Caki2 (cell line): ENCODE results near the gene MED16. TPM values are rescaled to one million over a fixed set of nuclear protein-coding genes. Genes with fewer than 3 reads are reported as not detected.
"Not testable (repeated sequence)": the region's sequence is repeated elsewhere in the genome, so short reads cannot be mapped to it uniquely, and the experiment has no call there.

Experiments
- DNase-seq: peaks from one replicate; pipeline ENCODE4 v3.0.0-alpha.2; 2015; ENCODE audit warnings: low read depth
- in situ Hi-C: cut with HindIII; loops from 2 replicates; pipeline ENCODE4 v1.10.0; 2016; ENCODE audit warnings: low sequenced_read_pairs, low pct_unique_long_range_greater_than_20kb, mixed read lengths
- total RNA-seq: library from RNA; depleted of rRNA; stranded (reverse); fragments of >200 nt; shearing (Covaris generic); gene quantifications from 2 replicates; pipeline ENCODE4 v1.2.3, GENCODE V29; 2014; ENCODE audit warnings: low replicate concordance

The MED16 gene
- total RNA-seq, 1 experiment from 2014 or later = 17.3 TPM

GRCh38 chr19:850221-850978, 42.6 kb downstream of the MED16 start:
- in situ Hi-C loops = no loop called here
- no peak for DNase-seq

- DNase-seq, in situ Hi-C loops: not testable (repeated sequence)
Measured at GRCh38 chr19:849195-849594, 43.8 kb downstream of the MED16 start.

GRCh38 chr19:848386-848921, 44.5 kb downstream of the MED16 start:
- DNase-seq = no peak
- in situ Hi-C loops = no loop called here

DNA sequence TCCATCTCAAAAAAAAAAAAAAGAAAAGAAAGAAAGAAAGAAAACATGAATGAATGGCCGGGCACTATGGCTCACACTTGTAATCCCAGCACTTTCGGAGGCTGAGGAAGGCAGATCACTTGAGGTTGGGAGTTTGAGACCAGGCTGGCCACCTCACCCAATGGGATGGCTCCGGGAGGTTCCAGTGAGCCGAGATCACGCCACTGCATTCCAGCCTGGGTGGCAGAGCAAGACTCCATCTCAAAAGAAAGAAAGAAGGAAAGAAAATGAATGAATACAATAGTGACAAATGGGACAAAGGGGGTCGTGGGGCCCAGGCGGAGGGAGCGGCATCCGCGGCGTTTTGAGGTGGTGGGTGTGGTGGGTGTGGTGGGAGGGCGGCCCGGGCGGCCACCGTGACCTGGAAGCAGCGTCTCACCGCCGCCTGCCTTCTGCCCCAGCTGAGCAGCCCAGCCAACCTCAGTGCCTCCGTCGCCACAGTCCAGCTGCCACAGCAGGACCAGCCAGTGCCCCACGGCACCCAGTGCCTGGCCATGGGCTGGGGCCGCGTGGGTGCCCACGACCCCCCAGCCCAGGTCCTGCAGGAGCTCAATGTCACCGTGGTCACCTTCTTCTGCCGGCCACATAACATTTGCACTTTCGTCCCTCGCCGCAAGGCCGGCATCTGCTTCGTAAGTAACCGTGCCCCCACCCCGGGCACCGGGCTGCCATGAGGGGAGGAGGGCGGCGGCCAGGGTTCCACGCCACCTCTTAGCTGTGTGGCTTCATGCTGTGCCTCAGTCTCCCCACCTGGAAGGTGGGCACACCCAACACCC, 47.1 kb downstream of the MED16 start:
- no peak for DNase-seq
- in situ Hi-C loops = no loop called here

GRCh38 chr19:844546-844971, 48.4 kb downstream of the MED16 start:
- in situ Hi-C loops = no loop called here

DNA sequence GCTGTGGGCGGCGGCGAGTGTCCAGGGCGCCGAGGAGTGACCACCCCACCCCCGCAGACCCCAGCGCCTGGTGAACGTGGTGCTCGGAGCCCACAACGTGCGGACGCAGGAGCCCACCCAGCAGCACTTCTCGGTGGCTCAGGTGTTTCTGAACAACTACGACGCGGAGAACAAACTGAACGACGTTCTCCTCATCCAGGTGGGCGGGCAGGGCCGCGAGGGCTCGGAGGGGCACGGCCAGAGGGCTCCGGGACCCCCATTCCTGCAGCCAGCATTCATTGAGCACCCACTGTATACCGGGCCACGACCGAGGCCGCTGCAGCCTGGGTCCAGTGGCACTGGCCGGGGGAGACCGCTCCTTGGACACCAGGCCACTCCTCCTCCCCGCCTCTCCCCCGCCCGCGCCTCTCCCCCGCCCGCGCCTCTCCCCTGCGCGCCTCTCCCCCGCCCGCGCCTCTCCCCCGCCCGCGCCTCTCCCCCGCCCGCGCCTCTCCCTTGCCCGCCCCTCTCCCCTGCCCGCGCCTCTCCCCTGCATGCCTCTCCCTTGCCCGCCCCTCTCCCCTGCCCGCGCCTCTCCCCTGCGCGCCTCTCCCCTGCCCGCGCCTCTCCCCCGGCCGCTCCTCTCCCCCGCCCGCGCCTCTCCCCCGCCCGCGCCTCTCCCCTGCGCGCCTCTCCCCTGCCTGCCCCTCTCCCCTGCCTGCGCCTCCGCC, 49.0 kb downstream of the MED16 start:
- no peak for DNase-seq
- in situ Hi-C loops = no loop called here

More at GRCh38 chr19:844546-844971, 48.4 kb downstream of the MED16 start:
- no peak for DNase-seq

- DNase-seq = no peak
- in situ Hi-C loops = no loop called here
Measured at GRCh38 chr19:843180-843835, 49.7 kb downstream of the MED16 start.

- in situ Hi-C loops, DNase-seq: not testable (repeated sequence)
Measured at GRCh38 chr19:842802-843179, 50.2 kb downstream of the MED16 start.

DNA sequence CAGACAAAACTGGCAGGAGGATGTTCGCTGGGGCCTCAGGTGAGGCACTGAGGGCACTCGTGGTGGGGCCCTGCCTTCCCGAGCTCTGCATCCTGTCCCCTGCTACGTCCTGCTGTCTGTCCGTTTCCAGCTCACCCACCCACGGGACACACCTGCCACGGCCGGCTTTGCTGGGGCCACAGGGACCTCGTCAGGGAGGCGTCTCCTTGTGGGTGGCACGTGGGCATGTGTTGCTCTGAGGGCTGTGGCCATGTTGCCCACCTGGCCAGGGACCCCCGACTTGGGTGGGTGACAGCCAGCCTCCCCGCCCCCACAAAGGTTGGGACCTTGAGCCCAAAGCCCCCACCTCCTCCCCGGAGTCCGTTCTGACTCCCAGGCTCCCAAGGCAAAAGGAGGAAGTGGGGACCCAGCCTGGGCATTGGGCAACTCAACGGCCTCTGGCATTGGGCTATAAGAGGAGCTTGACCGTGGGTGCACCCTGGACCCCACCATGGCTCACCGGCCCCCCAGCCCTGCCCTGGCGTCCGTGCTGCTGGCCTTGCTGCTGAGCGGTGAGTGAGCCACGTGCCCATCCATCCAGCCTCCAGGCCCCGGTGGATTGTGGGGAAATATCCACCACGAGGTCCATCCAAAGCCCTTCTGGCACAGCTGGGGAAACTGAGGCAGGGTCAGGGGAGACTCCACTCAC, 52.3 kb downstream of the MED16 start, which contains the start of gene PRTN3:
TSS of gene PRTN3 (plus strand) at position 481 of the 688 bp plus-strand sequence. CDS start at position 491, 10 bp downstream.
- in situ Hi-C loops = no loop called here
- DNase-seq = no peak

GRCh38 chr19:835210-835810, 57.7 kb downstream of the MED16 start:
- no peak for DNase-seq
- in situ Hi-C loops = no loop called here

- no peak for DNase-seq
- in situ Hi-C loops = no loop called here
Measured at GRCh38 chr19:834216-834615, 58.8 kb downstream of the MED16 start.

DNA sequence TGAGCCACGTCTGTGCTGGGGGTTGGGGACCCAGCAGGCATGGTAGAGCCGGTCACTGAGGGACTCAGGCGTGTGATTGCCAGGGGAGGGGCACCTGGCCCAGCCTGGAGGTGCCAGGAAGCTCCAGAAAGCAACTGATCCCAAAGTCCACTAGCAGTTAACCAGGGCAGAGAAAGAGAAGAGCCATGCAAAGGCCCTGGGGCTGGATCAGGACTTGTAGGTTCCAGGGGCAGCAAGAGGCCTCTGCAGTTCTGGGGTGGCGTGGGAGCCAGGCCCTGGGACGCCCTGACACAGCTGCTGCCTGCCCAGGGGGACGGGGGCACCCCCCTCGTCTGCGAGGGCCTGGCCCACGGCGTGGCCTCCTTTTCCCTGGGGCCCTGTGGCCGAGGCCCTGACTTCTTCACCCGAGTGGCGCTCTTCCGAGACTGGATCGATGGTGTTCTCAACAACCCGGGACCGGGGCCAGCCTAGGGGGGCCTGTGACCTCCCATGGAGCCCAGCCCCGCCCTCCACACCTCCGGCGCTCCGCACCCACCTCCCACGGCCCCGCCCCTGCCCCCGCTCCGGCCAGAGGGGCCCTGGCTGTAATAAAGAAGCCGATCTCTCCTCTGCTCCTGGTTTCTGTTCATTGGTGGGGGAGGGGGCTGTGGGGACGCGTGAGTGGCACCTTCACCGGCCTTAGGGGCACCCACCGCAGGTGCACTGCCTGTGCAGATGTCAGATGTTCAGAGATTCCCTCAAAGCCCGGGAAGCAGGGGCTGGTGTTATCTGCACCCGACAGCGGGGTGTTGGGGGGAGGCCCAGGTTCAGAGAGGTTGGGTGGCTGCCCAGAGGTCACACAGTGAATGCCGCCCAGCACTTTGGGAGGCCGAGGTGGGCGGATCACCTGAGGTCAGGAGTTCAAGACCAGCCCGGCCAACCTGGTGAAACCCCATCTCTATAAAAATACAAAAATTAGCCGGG, 61.3 kb downstream of the MED16 start:
- in situ Hi-C loops = no loop called here
- no peak for DNase-seq

DNA sequence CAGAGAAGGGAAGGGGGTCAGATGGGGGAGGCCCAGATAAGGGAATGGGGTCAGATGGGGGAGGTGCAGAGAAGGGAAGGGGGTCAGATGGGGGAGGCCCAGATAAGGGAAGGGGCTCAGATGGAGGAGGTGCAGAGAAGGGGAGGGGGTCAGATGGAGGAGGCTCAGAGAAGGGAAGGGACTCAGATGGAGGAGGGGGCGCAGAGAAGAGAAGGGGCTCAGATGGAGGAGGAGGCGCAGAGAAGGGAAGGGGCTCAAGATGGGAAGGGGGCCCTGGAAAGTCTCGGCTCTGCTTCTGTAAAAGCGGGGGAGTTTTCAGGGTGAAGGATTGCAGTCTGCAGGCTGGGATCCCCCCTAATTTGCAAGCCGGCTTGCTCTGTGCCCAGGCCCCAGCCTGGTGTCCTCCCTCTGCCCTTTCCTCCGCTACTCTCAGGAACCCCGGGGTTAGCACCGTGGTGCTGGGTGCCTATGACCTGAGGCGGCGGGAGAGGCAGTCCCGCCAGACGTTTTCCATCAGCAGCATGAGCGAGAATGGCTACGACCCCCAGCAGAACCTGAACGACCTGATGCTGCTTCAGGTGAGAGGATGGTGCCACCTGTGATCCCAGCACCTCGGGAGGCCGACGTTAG, 63.7 kb downstream of the MED16 start:
- in situ Hi-C loops = no loop called here
- DNase-seq = no peak

DNA sequence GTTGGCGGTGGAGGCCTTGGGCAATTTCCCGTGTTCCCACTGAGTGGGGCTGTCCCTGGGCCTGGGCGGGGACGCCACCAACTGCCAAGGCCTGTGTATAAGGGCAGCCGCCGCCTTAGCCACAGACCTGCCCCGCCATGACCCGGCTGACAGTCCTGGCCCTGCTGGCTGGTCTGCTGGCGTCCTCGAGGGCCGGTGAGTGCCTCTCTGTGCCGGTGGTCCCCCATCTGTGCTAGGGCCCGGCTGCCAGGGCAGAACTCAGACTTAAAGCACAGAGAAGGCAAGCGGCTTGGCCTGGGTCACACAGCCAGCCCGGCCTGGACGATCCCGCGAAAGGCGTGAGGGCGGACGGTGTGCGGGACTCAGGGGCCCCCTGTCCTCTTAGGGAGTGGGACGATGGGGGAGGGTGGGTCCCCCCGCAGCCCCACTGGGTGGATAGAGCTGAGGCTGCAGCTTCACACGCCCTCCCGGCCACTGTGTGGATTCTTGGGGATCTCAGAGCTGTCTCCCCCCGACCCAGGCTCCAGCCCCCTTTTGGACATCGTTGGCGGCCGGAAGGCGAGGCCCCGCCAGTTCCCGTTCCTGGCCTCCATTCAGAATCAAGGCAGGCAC, 65.2 kb downstream of the MED16 start, which contains the start of gene AZU1:
TSS of gene AZU1 (plus strand) at position 128 of the 612 bp plus-strand sequence. CDS start at position 138, 10 bp downstream.
- DNase-seq = no peak
- in situ Hi-C loops = no loop called here

- in situ Hi-C loops = no loop called here
- no peak for DNase-seq
Measured at GRCh38 chr19:827314-827709, 65.7 kb downstream of the MED16 start.
